GM19324 (cell line): Measurements from ENCODE around the gene B4GALT2.

Experiments used
- ATAC-seq: cut with Tn5 transposase; IDR thresholded peaks from one replicate; pipeline ENCODE4 v1.9.1; 2021; ENCODE audit warnings: mild to moderate bottlenecking, moderate library complexity; ENCODE audit not compliant: unreplicated experiment, low FRiP score

Gene B4GALT2

GRCh38 chr1:44024903-44025525, 46.0 kb downstream of the B4GALT2 start:
- no peak for ATAC-seq

DNA sequence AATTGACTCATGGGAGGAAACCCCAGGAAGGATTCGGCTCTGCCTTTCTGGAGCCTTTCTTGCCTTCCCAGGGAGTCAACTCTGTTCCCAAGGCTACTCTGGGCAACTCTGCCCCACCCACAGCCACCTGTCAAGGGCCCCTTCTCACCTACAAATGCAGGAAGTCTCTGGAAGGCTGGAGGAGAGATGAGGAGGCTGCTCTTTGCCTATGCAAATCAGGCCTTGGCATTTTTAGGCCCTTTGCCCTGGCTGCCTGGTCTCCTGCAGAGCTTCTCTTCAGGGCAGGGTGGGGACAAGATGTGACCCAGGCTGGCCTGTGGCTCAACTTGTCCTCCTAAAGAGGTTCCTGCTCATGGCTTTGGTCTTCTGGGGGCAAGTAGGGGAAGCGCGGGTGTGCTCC, 46.8 kb downstream of the B4GALT2 start:
- no peak for ATAC-seq

- no peak for ATAC-seq
Observed at GRCh38 chr1:44027320-44027719, 48.3 kb downstream of the B4GALT2 start.

DNA sequence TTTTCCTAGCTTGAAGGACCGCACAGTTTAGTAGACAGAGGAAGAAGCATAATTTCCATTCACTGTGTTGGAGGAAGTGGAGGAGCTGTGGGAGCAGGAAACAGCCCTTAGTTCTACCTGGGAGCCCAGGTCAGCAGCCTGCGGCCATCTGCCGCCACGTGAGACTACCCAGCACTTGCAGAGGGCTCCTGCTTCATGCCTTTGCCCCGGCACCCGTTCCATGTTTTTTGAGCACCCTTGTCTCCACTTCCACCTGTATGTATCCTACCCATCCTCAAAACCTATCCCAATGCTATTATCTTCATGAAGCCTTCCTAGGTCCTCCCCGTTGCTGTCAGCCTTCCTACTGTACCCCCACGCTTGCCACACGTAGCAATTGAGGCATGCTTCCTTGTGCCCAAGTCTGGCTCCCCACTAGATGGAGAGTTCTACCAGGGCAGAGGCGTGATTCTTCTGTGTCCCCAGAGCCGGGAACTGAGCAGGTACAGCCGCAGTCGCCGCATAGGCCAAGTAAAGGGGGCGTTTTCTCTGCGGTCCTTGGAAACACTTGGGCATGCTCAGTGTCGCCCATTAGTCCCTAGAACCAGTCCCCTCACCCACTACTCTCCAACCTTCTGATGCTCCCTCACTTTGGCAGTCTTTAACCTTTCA, 50.4 kb downstream of the B4GALT2 start:
- ATAC-seq: no peak

- peak; percentile 82 for ATAC-seq
Observed at GRCh38 chr1:44029911-44030604, 51.0 kb downstream of the B4GALT2 start.

DNA sequence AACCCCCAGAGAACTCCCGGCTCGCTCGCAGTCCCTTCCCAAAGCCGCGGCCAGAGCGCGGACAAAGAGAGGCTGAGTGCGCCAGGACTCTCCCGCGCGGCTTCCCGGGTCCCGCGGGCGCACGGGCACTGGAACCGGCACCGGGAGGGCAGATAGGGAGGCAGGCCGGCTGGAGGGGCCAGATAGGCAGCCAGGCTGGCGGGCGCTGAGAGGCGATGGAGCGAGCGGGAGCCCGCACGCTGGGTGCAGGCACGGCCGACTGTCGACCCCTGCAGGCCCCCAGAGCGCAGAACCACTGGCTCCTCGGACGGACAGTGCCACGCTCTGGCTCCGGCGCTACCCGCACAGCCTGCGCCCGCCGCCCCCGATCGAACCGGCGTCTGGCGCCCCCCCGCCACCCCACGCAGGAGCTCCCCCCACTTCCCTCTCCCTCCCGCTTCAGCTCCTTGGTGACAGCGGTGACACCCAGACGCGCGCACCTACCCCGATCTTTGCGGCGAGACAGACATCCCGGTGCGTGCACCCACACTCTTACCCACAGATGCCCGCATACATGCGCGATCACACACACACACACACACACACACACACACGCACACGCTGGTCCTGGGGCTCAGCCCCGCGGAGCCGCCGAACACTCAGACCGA, 51.7 kb downstream of the B4GALT2 start:
- peak; percentile 11 for ATAC-seq

- ATAC-seq: no peak
Observed at GRCh38 chr1:44031252-44032169, 52.5 kb downstream of the B4GALT2 start, which contains the start of gene SLC6A9. Gene SLC6A9 (minus strand): TSS chr1:44031462. CDS start chr1:44024277, 7,185 bp downstream.

DNA sequence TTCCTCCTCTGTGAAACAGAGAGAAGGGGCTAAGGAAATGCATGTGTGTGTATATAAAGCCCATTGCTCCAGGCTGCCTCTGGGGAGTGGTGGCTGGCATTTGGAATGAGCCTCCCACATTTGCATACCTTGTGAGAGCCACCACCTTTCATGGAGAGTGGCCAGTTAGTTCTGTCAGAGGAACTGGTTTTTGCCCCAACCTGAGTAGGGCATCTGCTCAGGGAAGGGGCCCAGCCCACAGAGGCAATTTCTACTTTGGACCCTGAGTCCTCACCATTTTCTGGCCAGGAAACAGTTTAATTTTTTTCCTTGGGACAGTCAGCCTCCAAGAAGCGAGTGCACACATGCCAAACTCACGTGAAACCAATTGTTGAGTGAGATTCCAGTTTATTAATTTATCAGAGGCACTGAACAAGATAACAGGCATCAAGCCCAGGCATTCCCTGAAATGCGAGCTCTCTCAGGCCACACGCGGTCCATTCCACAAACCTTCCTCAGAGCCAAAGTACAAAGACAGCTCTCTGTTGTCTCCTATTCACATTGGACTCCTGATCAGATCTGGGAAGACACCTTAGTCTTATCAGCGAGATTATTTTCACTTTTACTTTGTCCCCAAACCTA, 53.3 kb downstream of the B4GALT2 start:
- no peak for ATAC-seq

- no peak for ATAC-seq
Observed at GRCh38 chr1:44033041-44033575, 54.1 kb downstream of the B4GALT2 start.

- no peak for ATAC-seq
Observed at GRCh38 chr1:44033756-44034155, 54.7 kb downstream of the B4GALT2 start.

GRCh38 chr1:44034423-44034822, 55.4 kb downstream of the B4GALT2 start:
- ATAC-seq: no peak

- ATAC-seq: no peak
Observed at GRCh38 chr1:44034976-44035716, 56.1 kb downstream of the B4GALT2 start.

DNA sequence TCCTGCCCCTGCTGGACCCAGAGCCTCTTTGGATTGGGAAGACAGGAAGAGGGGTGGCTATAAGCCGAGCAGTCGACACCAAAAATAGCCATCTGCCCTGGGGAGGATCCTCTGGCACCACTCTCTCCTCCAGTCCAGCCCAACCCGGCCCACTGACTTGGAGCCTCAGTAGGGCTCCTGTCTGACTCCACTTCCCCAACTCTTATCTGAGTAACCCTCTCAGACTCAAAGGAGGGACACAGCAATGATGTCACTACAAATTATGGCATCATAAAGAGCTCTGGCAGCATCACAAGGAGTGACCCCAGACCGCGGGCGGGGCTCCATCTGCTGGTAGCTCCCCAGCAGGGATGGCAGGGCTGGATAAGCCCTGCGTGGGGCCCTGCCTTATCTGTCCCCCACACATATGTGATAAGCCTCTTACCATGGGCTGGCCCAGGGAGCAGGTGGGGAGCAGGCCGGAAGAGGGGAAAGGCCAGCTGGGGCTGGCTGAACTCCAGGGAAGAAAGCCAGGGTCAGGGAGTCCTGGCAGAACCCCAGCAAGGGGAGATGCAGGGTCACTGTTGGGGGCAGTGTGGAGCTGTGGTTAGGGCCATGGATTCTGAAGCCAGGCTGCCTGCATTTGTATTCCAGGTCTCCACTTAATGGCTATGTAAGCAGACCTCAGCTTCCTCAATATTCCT, 56.9 kb downstream of the B4GALT2 start:
- ATAC-seq: no peak

DNA sequence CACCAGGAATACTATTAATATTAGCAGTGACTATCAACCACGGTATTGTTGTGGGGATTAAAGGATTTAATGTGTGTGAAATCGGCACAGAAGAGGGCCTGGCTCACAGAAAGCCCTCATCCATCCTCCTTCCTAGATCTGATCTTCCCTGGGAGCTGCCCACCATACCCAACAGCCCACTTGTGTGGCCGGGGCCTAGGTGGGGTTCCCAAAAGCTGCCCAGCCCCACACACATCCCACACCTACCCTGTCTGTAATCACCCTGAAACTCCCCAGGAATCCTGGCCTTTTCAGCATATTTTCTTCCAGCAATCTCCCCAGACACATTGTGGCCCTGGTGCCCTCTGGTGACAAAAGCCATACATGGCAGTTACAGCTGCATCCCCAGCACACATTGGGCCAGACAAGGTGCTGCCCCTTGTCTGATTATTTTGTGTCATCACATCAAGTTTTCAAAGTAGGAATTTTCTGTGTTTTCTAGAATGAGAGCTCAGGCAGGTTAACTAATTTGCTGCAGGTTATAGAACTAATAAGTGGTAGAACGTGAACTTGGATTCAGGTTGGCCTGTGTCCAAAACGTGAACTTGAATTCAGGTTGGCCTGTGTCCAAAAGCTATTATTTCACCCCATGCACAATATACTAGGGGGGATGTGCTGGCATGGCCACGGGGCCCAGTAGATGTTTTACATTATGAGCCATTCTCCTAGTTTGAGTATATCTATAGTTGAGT, 57.6 kb downstream of the B4GALT2 start:
- no peak for ATAC-seq

DNA sequence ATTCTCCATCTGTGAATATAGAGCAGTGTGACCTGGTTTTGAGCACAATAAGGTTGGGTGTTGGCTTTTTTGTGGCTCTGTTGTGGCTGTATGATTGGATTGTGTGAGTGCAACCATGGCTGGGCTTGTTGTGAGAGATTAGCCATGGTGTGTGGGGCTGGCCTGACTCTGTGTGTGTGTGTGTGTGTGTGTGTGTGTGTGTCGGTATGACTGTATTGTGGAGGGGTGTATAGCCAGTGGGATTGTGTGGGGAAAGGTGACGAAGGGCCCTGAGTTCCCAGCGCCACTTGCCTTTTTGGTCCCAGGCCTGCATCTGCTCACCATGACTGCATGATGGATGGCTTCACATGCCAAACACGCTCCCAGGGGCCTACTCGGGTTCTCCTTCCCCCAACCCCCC, 58.1 kb downstream of the B4GALT2 start:
- no peak for ATAC-seq

GRCh38 chr1:44038876-44039657, 60.1 kb downstream of the B4GALT2 start:
- ATAC-seq: no peak

GRCh38 chr1:44040418-44040817, 61.4 kb downstream of the B4GALT2 start:
- no peak for ATAC-seq
